M059J (cell line): ENCODE measurements around the gene SCYGR3. TPM values are rescaled to one million over a fixed set of nuclear protein-coding genes. Genes with fewer than 3 reads are reported as not detected.

Experiments
- DNase-seq: peaks from one replicate; pipeline ENCODE4 v3.0.0-alpha.2; 2012; ENCODE audit warnings: low read depth
- total RNA-seq: library from RNA; depleted of rRNA; stranded (reverse); fragments of >200 nt; shearing (Covaris generic); gene quantifications from 2 replicates; pipeline ENCODE4 v1.2.3, GENCODE V29; 2014; rRNA removed

The SCYGR3 gene
- total RNA-seq = not detected in 2 replicates

GRCh38 chr2:227614740-227615139 lies at the start of gene SCYGR3:
TSS of gene SCYGR3 (minus strand) at chr2:227614840. CDS start at chr2:227614840, 0 bp downstream.
- no peak for DNase-seq

GRCh38 chr2:227661827-227662226 lies 47.2 kb upstream of the SCYGR3 start:
- DNase-seq = no peak

- no peak for DNase-seq
These were observed 46.5 kb upstream of the SCYGR3 start for GRCh38 chr2:227661025-227661649.

- DNase-seq = no peak
These were observed 42.7 kb upstream of the SCYGR3 start for GRCh38 chr2:227657199-227657845.

- peak; percentile 90 for DNase-seq
These were observed 40.8 kb upstream of the SCYGR3 start for GRCh38 chr2:227655454-227655853.

- DNase-seq = no peak
These were observed 39.8 kb upstream of the SCYGR3 start for GRCh38 chr2:227654426-227654825.

GRCh38 chr2:227653419-227653818 lies 38.8 kb upstream of the SCYGR3 start:
- DNase-seq = no peak

- no peak for DNase-seq
These were observed 29.4 kb upstream of the SCYGR3 start for GRCh38 chr2:227643990-227644551.

GRCh38 chr2:227642656-227643055 lies 28.0 kb upstream of the SCYGR3 start:
- DNase-seq = no peak

- no peak for DNase-seq
These were observed 19.6 kb upstream of the SCYGR3 start for GRCh38 chr2:227634201-227634600.

- DNase-seq = peak; percentile 16
These were observed 18.2 kb upstream of the SCYGR3 start for GRCh38 chr2:227632827-227633226.

- DNase-seq = no peak
These were observed 15.7 kb upstream of the SCYGR3 start for GRCh38 chr2:227630322-227630721.

- DNase-seq = no peak
These were observed 14.8 kb upstream of the SCYGR3 start for GRCh38 chr2:227629435-227629834.

GRCh38 chr2:227627769-227628168 lies 13.1 kb upstream of the SCYGR3 start:
- DNase-seq = no peak

- DNase-seq = peak; percentile 53
These were observed 12.0 kb upstream of the SCYGR3 start for GRCh38 chr2:227626580-227627151.

GRCh38 chr2:227625420-227625819 lies 10.8 kb upstream of the SCYGR3 start:
- DNase-seq = no peak

GRCh38 chr2:227623226-227623625 lies 8.6 kb upstream of the SCYGR3 start:
- peak; percentile 68 for DNase-seq

- DNase-seq = no peak
These were observed 2.9 kb upstream of the SCYGR3 start, which contains the start of gene SCYGR4 for GRCh38 chr2:227617316-227618230. TSS of gene SCYGR4 (plus strand) at chr2:227617498. CDS start at chr2:227617498, 0 bp downstream.

- DNase-seq = no peak
These were observed 2.0 kb upstream of the SCYGR3 start for GRCh38 chr2:227616631-227617030.

GRCh38 chr2:227615906-227616305 lies 1.3 kb upstream of the SCYGR3 start:
- DNase-seq = no peak

- DNase-seq = no peak
These were observed 541 bp upstream of the SCYGR3 start for GRCh38 chr2:227615181-227615580.

- DNase-seq = no peak
These were observed 394 bp downstream of the SCYGR3 start for GRCh38 chr2:227614246-227614645.
